GM18861 (cell line): ENCODE measurements around the gene KCNK16.

Experiments
- ATAC-seq: cut with Tn5 transposase; IDR thresholded peaks from one replicate; pipeline ENCODE4 v1.9.1; 2021; ENCODE audit not compliant: unreplicated experiment

The KCNK16 gene

GRCh38 chr6:39322306-39322850 is at the start of gene KCNK16:
KCNK16 (minus strand) TSS chr6:39322702; CDS start chr6:39322540, 162 bp downstream.
- no peak for ATAC-seq

- ATAC-seq, result no peak
Measured at GRCh38 chr6:39370390-39370789, 47.9 kb upstream of the KCNK16 start.

- no peak for ATAC-seq
Measured at GRCh38 chr6:39369987-39370386, 47.5 kb upstream of the KCNK16 start.

- ATAC-seq, result no peak
Measured at GRCh38 chr6:39367700-39368099, 45.2 kb upstream of the KCNK16 start.

DNA sequence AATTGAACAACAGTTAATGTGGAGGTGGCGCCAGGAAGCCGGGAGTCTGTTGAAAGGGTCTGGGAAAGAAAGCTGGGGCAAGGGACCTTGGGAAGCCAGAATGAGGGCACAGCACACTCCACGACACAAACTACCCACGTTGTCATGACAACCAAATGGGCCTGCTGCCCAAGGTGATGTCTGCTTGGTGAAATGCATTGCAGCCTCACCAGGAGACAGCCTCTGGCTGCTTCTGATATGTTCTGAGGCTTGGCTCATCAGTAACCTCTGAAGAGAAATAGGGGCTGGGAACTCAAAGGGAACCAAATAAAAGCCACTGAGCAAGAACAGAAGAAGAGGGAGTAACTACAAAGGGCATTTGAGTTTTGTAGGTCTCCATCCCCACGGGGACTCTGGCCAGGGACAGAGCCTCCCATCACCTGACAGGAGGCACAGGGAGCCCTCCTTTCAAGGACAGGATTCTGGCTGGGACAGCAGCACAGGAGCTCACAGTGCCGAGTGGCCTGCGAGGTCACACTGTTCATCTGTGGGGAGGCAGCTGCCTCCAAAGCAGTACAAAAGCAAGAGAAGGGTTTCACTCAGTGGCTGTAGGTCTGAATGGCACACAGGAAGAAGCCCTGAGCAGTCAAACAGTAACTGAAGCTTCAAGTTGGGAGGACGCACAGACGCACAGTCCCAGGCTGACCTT is 44.6 kb upstream of the KCNK16 start:
- no peak for ATAC-seq

DNA sequence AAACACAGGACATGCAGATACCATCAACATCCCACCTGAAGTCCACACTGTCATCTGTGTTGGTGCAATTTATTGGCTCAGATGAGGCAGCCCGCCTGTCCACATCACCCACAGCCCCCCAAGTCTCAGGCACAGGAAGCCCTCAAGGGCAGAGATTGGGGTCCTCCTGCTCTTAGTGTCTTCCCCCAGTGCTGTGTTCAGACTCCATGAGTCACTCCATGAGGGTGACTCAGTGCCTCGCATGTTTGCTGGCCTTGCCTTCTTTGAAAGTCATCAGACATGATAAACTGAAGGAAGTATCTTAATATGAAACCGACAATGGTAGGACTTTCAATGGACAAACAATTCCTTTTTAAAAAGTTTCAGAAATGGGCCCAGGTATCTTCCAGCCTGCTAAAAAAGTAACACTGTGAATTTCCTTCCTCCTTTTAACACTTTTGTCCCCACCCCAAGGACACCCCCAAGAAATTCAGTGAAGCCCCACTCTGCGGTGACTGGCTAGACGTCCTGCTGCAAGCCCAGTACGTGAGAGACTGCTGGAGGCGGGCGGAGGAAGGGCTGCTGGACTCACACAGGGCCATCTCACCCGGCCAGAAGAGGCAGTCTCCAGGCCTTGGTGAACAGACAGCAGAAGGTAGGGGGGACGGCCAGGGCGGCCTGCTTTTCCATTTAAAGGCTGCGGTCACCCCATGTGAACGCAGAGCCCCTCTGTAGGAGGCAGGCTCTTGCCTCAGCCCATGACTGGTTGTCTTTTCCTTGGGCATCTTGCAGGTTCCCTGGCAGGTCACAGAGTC is 43.0 kb upstream of the KCNK16 start:
- ATAC-seq, result no peak

DNA sequence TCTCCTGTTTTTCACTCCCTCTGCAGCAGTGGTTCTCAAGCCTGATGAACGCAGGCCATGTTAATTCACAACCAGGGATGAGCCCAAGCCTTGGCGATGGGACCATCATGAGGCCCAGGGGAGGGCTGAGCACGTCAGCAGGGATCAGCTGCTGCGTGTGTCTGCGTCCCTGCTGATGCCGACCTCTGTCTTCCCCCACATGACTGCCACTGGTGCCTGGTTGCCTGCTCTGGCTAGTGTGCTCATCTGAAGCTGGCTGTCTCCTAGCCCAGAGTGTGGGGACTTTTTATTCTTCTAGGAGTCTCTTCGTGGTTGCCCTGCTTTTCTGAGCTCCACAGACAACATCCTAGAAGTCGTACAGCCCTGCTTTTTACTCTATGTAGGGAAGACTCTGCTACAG is 40.8 kb upstream of the KCNK16 start:
- ATAC-seq, result no peak

DNA sequence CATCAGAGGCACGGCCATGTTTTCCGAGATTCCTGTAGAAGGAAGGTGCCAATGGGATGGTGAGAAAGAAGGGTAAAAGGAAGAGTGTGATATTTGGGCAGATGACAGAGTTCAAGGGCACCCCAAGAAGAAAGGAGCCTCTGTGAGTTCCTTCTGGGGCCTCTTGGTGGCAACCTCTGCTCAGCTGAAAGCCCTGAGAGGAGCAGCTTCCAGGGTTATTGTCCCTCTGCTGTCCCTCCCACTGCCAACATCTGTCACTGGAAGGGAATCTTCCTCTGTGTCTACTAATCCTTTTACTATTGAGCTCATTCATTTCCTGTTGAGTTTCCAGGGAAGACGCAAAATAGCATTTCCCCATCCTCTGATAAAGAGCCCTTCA is 40.0 kb upstream of the KCNK16 start:
- no peak for ATAC-seq

DNA sequence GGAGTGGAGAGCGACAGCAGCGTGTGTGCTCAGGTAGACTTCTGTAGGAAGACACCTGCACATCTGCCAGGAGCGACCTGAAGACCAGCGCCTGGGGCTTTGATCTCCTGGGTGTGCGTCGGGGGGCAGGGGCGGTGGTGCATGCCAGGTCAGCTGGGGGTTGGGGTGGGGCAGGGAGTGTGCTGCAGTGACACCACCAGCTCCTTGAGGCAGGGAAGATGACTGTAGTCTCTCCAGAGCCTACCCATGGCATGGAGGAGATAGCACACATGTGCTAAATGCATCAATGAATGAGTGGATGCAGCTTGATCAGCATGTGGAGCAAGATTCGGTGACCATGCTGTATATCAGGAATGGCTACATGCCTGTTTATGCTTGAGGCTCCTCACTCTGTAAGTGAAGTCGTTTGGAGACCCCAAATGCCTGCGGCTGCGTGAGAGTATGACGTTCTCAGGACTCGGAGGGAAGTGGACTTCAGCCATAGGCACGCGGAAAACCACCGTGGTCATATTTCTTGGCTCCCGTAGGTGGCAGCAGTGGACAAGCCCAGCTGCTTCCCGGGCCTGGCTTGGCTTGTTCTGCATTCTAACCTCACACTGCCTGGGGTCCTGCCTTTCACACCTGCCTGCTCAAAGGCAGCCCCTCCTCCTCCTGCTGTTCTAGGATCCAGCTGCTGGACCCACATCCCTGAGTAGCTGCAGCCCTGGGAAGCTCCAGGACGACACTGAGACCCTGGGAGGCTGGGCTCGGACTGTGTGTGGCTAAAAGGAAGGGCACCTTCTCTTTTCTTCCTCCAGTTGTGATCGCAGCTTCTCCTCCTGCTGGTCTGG is 39.4 kb upstream of the KCNK16 start:
- ATAC-seq, result no peak

GRCh38 chr6:39360378-39360777 is 37.9 kb upstream of the KCNK16 start:
- no peak for ATAC-seq

GRCh38 chr6:39357998-39358686 is 35.6 kb upstream of the KCNK16 start:
- no peak for ATAC-seq

GRCh38 chr6:39353698-39354315 is 31.3 kb upstream of the KCNK16 start:
- no peak for ATAC-seq

- no peak for ATAC-seq
Measured at GRCh38 chr6:39350723-39351505, 28.4 kb upstream of the KCNK16 start.

GRCh38 chr6:39348740-39349139 is 26.2 kb upstream of the KCNK16 start:
- ATAC-seq, result no peak

- ATAC-seq, result peak; percentile 67
Measured at GRCh38 chr6:39347906-39348585, 25.5 kb upstream of the KCNK16 start.

GRCh38 chr6:39347206-39347605 is 24.7 kb upstream of the KCNK16 start:
- no peak for ATAC-seq

DNA sequence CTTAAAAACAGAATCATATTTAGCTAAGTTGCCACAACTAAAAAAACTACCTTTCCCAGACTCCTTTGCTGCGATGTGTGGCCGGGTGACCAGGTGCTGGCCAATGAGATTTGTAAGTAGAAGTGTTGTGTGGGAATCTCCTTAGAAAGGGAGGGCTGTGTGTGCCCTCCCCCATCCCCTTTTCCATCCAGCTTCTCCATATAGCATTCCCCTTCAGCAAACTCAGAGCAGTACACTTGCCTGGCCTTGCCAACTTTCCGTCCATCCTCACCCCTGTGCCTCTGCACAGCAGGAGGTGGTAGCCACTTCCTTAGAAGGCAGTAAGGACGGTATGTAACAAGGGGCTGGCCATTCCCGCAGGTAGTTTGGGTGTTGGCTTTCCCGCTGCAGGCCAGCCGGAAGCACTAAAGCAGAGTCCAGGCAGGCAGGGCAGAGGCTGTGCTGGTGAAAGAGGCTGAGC is 22.3 kb upstream of the KCNK16 start:
- ATAC-seq, result no peak

DNA sequence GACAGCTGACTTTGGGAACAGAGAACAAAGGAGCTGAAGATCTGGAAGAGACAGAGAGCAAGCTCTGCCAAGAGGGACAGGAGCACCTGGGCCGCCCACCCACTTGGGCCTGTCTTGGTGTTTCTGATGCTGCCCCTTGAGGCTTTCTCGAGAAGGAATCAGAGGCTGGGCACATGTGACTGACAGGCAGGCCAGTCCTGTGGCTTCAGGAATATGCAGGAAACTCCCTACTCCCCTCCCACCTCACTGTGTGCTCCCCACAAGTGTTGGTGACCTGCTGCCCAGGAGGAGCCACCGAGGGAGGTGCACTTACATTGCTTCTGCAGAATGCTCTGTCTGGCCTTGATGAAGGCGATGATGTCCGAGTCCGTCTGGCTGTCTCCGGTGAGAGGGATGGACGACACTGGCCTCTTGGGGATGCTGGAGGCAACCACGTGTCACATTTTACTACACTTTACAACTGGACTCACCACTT is 20.9 kb upstream of the KCNK16 start:
- ATAC-seq, result no peak
